Stimulated activated CD8-positive, alpha-beta memory T cell treated with anti-CD3 and anti-CD28 coated beads, Interleukin-7, amount 100 ng/mL, for 48 hours (primary cell): ENCODE results near the gene IMPG1.
"Not testable (repeated sequence)": the region's sequence is repeated elsewhere in the genome, so short reads cannot be mapped to it uniquely, and the experiment has no call there.

Experiments used
- DNase-seq, 2 donors: peaks; one replicate each; pipeline ENCODE4 v3.0.0-alpha.2; 2020; ENCODE audit warnings: low read depth in 1 of 2; ENCODE audit errors: extremely low read depth in 1 of 2

Gene IMPG1

GRCh38 chr6:75963569-75963968 is 108.9 kb downstream of the IMPG1 start:
- no peak for DNase-seq

- DNase-seq: no peak
Observed at GRCh38 chr6:75952128-75952527, 120.3 kb downstream of the IMPG1 start.

GRCh38 chr6:75947935-75948334 is 124.5 kb downstream of the IMPG1 start:
- DNase-seq: no peak

GRCh38 chr6:75946146-75946831 is 126.2 kb downstream of the IMPG1 start:
- DNase-seq: no peak

- DNase-seq: no peak
Observed at GRCh38 chr6:75943381-75943780, 129.1 kb downstream of the IMPG1 start.

- DNase-seq: no peak
Observed at GRCh38 chr6:75941509-75941908, 131.0 kb downstream of the IMPG1 start.

GRCh38 chr6:75940564-75940963 is 131.9 kb downstream of the IMPG1 start:
- DNase-seq: no peak

- DNase-seq: no peak
Observed at GRCh38 chr6:75937846-75938245, 134.6 kb downstream of the IMPG1 start.

GRCh38 chr6:75936682-75937081 is 135.8 kb downstream of the IMPG1 start:
- DNase-seq: no peak

GRCh38 chr6:75935473-75935793 is 137.0 kb downstream of the IMPG1 start:
- no peak for DNase-seq

GRCh38 chr6:75934643-75935472 is 137.6 kb downstream of the IMPG1 start:
- DNase-seq: no peak

GRCh38 chr6:75933387-75933975 is 139.0 kb downstream of the IMPG1 start:
- no peak for DNase-seq

GRCh38 chr6:75932067-75932466 is 140.4 kb downstream of the IMPG1 start:
- DNase-seq: no peak

- no peak for DNase-seq
Observed at GRCh38 chr6:75931011-75931680, 141.3 kb downstream of the IMPG1 start.

GRCh38 chr6:75926293-75927168 is 145.9 kb downstream of the IMPG1 start:
- DNase-seq: no peak

- no peak for DNase-seq
Observed at GRCh38 chr6:75922226-75922625, 150.2 kb downstream of the IMPG1 start.

GRCh38 chr6:75913040-75913439 is 159.4 kb downstream of the IMPG1 start:
- DNase-seq: no peak

GRCh38 chr6:75907444-75907843 is 165.0 kb downstream of the IMPG1 start:
- no peak for DNase-seq

- DNase-seq: no peak
Observed at GRCh38 chr6:75906871-75907270, 165.6 kb downstream of the IMPG1 start.

GRCh38 chr6:75905129-75905528 is 167.3 kb downstream of the IMPG1 start:
- DNase-seq: not testable (repeated sequence)

- DNase-seq: not testable (repeated sequence)
Observed at GRCh38 chr6:75900216-75900615, 172.2 kb downstream of the IMPG1 start.
